H1 (cell line): ENCODE data around the gene NOXO1. TPM values are rescaled to one million over a fixed set of nuclear protein-coding genes. Genes with fewer than 3 reads are reported as not detected.

Experiments
- CTCF ChIA-PET: fragments of 300-600 bp; sonication (Branson Sonifier 250); formaldehyde crosslinking; loops from one replicate; lab custom pipeline; 2021; ENCODE audit not compliant: partially characterized antibody; lab: Charles Lee
- POLR2A ChIA-PET: fragments of 300-600 bp; sonication (Branson Sonifier 250); formaldehyde crosslinking; loops from one replicate; lab custom pipeline; 2021; ENCODE audit warnings: inconsistent platforms; ENCODE audit not compliant: partially characterized antibody; lab: Charles Lee
- DNase-seq, 2 experiments: peaks; one replicate each; pipeline versions ENCODE4 v3.0.0 to v3.0.0-alpha.2; 2010 to 2022; ENCODE audit warnings: low spot score in 2 of 2, low read depth in 1 of 2, mixed read lengths in 1 of 2
- FAIRE-seq: peaks from 2 replicates; lab custom pipeline; 2011; peaks lifted over from hg19 to GRCh38; lab: Jason Lieb, UNC
- H2AFZ ChIP-seq: 2 replicates; pipeline ENCODE4 v1.8.1; 2012; ENCODE audit warnings: low read length, inconsistent platforms
- H2AK5ac ChIP-seq: 2 replicates; pipeline ENCODE4 v1.6.1; 2013; ENCODE audit warnings: low read depth, low read length
- H2BK120ac ChIP-seq: replicated peaks from 2 replicates; pipeline ENCODE3; 2013; ENCODE audit warnings: low read depth, low read length, inconsistent platforms
- H2BK12ac ChIP-seq: 2 replicates; pipeline ENCODE4 v1.6.1; 2013; ENCODE audit warnings: low read depth, low read length
- H2BK15ac ChIP-seq: 2 replicates; pipeline ENCODE4 v1.6.1; 2013; ENCODE audit warnings: low read length
- H2BK20ac ChIP-seq: 2 replicates; pipeline ENCODE4 v1.6.1; 2013; ENCODE audit warnings: low read length
- H2BK5ac ChIP-seq: 2 replicates; pipeline ENCODE4 v1.6.1; 2013; ENCODE audit warnings: low read depth, low read length
- H3K14ac ChIP-seq: 2 replicates; pipeline ENCODE4 v1.6.1; 2013; ENCODE audit warnings: inconsistent platforms; ENCODE audit not compliant: insufficient read length
- H3K18ac ChIP-seq: 2 replicates; pipeline ENCODE4 v1.6.1; 2013; ENCODE audit warnings: low read length; ENCODE audit errors: extremely low read depth
- H3K23ac ChIP-seq: 2 replicates; pipeline ENCODE4 v1.6.1; 2013; ENCODE audit warnings: inconsistent platforms; ENCODE audit not compliant: insufficient read length
- H3K23me2 ChIP-seq: 2 replicates; pipeline ENCODE4 v1.6.1; 2013; ENCODE audit warnings: low read depth, low read length
- H3K27ac ChIP-seq: 2 replicates; pipeline ENCODE4 v1.6.1; 2011; ENCODE audit warnings: low read depth, low read length, inconsistent platforms
- H3K27me3 ChIP-seq, 4 experiments: replicated peaks in 1 of 4; 1 replicate in 1 of 4; 2 replicates in 3 of 4; pipeline versions ENCODE4 v1.6.1 to v1.8.1; 2011 to 2013; ENCODE audit warnings: low read length in 3 of 4, mild to moderate bottlenecking in 3 of 4, inconsistent platforms in 2 of 4, mixed read lengths in 2 of 4, moderate library complexity in 1 of 4; ENCODE audit not compliant: control insufficient read depth in 3 of 4, insufficient read depth in 3 of 4; ENCODE audit errors: extremely low read depth in 1 of 4
- H3K36me3 ChIP-seq, 4 experiments: 2 replicates each; pipeline versions ENCODE4 v1.6.1 to v1.8.1; 2011 to 2013; ENCODE audit warnings: mild to moderate bottlenecking in 4 of 4, low read length in 3 of 4, moderate library complexity in 2 of 4, control low read depth in 1 of 4, inconsistent platforms in 1 of 4; ENCODE audit not compliant: insufficient read depth in 4 of 4, control insufficient read depth in 2 of 4
- H3K4ac ChIP-seq: replicated peaks from 2 replicates; pipeline ENCODE3; 2013; ENCODE audit warnings: low read length, low read depth, mixed read lengths, inconsistent platforms; ENCODE audit not compliant: insufficient read length
- H3K4me1 ChIP-seq, 4 experiments: replicated peaks in 1 of 4; 1 replicate in 1 of 4; 2 replicates in 3 of 4; pipeline versions ENCODE4 v1.6.1 to v1.8.1; 2011 to 2013; ENCODE audit warnings: low read length in 3 of 4, inconsistent platforms in 2 of 4, mixed read lengths in 1 of 4; ENCODE audit not compliant: insufficient read depth in 4 of 4, control insufficient read depth in 3 of 4
- H3K4me2 ChIP-seq, 2 experiments: 2 replicates each; pipeline versions ENCODE4 v1.6.1 to v1.8.1; 2011 to 2013; ENCODE audit warnings: low read depth in 2 of 2, low read length in 2 of 2, control low read depth in 1 of 2, inconsistent platforms in 1 of 2, mild to moderate bottlenecking in 1 of 2; ENCODE audit not compliant: insufficient read depth in 1 of 2
- H3K4me3 ChIP-seq, 4 experiments: fragments of 200-600, 300-600 bp in 1 of 4; sonication (generic), shearing (Covaris generic), sonication (Bioruptor Twin) in 1 of 4; 2 replicates each; pipeline versions ENCODE4 v1.5.1 to v1.8.1; 2011 to 2016; ENCODE audit warnings: low read length in 4 of 4, low read depth in 3 of 4, control low read depth in 2 of 4, inconsistent platforms in 2 of 4, mild to moderate bottlenecking in 2 of 4, mixed read lengths in 1 of 4, moderate library complexity in 1 of 4; ENCODE audit not compliant: insufficient read depth in 2 of 4; ENCODE audit errors: extremely low read depth in 1 of 4
- H3K56ac ChIP-seq: replicated peaks from 2 replicates; pipeline ENCODE3; 2013; ENCODE audit warnings: low read depth, mild to moderate bottlenecking, mixed read lengths, low read length, inconsistent platforms; ENCODE audit not compliant: insufficient read length
- H3K79me1 ChIP-seq: 2 replicates; pipeline ENCODE4 v1.6.1; 2013; ENCODE audit warnings: low read depth, low read length, control low read depth
- H3K79me2 ChIP-seq, 2 experiments: 2 replicates each; pipeline versions ENCODE4 v1.6.1 to v1.8.1; 2012 to 2013; ENCODE audit warnings: low read length in 2 of 2, mild to moderate bottlenecking in 2 of 2, inconsistent platforms in 1 of 2; ENCODE audit not compliant: insufficient read depth in 2 of 2, control insufficient read depth in 1 of 2
- H3K9ac ChIP-seq, 4 experiments: replicated peaks in 1 of 4; 1 replicate in 1 of 4; 2 replicates in 3 of 4; pipeline versions ENCODE4 v1.6.1 to v1.8.1; 2011 to 2013; ENCODE audit warnings: low read depth in 3 of 4, low read length in 3 of 4, control low read depth in 2 of 4, mild to moderate bottlenecking in 2 of 4, moderate library complexity in 2 of 4, inconsistent platforms in 1 of 4; ENCODE audit errors: extremely low read depth in 1 of 4
- H3K9me3 ChIP-seq, 2 experiments: 2 replicates each; pipeline versions ENCODE4 v1.6.1 to v1.8.1; 2012 to 2013; ENCODE audit warnings: mild to moderate bottlenecking in 2 of 2, moderate library complexity in 2 of 2, control low read depth in 1 of 2, inconsistent platforms in 1 of 2, low read depth in 1 of 2, low read length in 1 of 2, mixed read lengths in 1 of 2; ENCODE audit not compliant: insufficient read depth in 2 of 2
- H4K20me1 ChIP-seq, 2 experiments: replicated peaks in 1 of 2; 2 replicates each; pipeline versions ENCODE3 to v1.8.1; 2011 to 2013; ENCODE audit warnings: inconsistent platforms in 2 of 2, low read length in 2 of 2, mild to moderate bottlenecking in 1 of 2; ENCODE audit not compliant: insufficient read depth in 2 of 2, control insufficient read depth in 1 of 2
- H4K5ac ChIP-seq: 2 replicates; pipeline ENCODE4 v1.6.1; 2013; ENCODE audit warnings: low read length, low read depth, mixed read lengths, inconsistent platforms; ENCODE audit not compliant: insufficient read length
- H4K8ac ChIP-seq: 2 replicates; pipeline ENCODE4 v1.8.0; 2013; ENCODE audit warnings: mild to moderate bottlenecking, moderate library complexity, low read length, inconsistent platforms; ENCODE audit not compliant: insufficient read depth; ENCODE audit errors: extremely low read depth
- H4K91ac ChIP-seq: replicated peaks from 2 replicates; pipeline ENCODE3; 2013; ENCODE audit warnings: low read length, mixed read lengths, inconsistent platforms; ENCODE audit not compliant: insufficient read length
- CTCF ChIP-seq, 3 experiments: IDR thresholded peaks; 1 replicate in 2 of 3; 2 replicates in 1 of 3; pipeline versions ENCODE4 v1.5.1 to v1.6.1; 2011; ENCODE audit warnings: low read length in 3 of 3, mild to moderate bottlenecking in 3 of 3, inconsistent platforms in 2 of 3, low read depth in 1 of 3, moderate library complexity in 1 of 3; ENCODE audit not compliant: insufficient read depth in 1 of 3; ENCODE audit errors: control extremely low read depth in 1 of 3
- FOSL1 ChIP-seq: IDR thresholded peaks from 2 replicates; pipeline ENCODE4 v1.6.1; 2011; ENCODE audit warnings: mild to moderate bottlenecking, low read depth, low read length, moderate library complexity; ENCODE audit not compliant: insufficient read depth
- GABPA ChIP-seq: IDR thresholded peaks from 2 replicates; pipeline ENCODE4 v1.6.1; 2011; ENCODE audit warnings: mild to moderate bottlenecking, low read length, moderate library complexity, borderline replicate concordance; ENCODE audit not compliant: insufficient read depth
- HDAC2 ChIP-seq, 2 experiments: fragments of 300-600 bp in 1 of 2; sonication (generic) in 1 of 2; IDR thresholded peaks; 2 replicates each; pipeline ENCODE4 v1.6.1; 2011 to 2012; ENCODE audit warnings: low read depth in 2 of 2, low read length in 2 of 2, mild to moderate bottlenecking in 2 of 2, moderate library complexity in 2 of 2, borderline replicate concordance in 1 of 2, inconsistent platforms in 1 of 2
- NANOG ChIP-seq: IDR thresholded peaks from 2 replicates; pipeline ENCODE4 v1.6.1; 2011; ENCODE audit warnings: low read length, low read depth, mild to moderate bottlenecking, inconsistent platforms; ENCODE audit not compliant: insufficient read depth, poor library complexity, severe bottlenecking
- NRF1 ChIP-seq: IDR thresholded peaks from 2 replicates; pipeline ENCODE4 v1.6.1; 2011; ENCODE audit warnings: mild to moderate bottlenecking, low read depth, low read length, improper control_type of control experiment
- PHF8 ChIP-seq: fragments of 200-600 bp; sonication (generic); conservative IDR thresholded peaks from 2 replicates; pipeline ENCODE4 v1.7.1; 2012; ENCODE audit warnings: low read depth, mild to moderate bottlenecking, inconsistent platforms, low read length, moderate library complexity
- WGBS, 2 experiments: shearing (Covaris generic) in 1 of 2; methylation state at CpG; one replicate each; pipeline versions ENCODE4 v1.1.6 to v1.1.7; 2013 to 2015; ENCODE audit warnings: low lambda C conversion rate in 2 of 2, mixed read lengths in 2 of 2, inconsistent platforms in 1 of 2, low coverage in 1 of 2, missing lambda C conversion rate in 1 of 2; ENCODE audit not compliant: insufficient replicate concordance in 2 of 2, insufficient coverage in 1 of 2, insufficient read length in 1 of 2; ENCODE audit errors: extremely low coverage in 1 of 2, missing lambda C conversion rate in 1 of 2; 5-methylcytosine and 5-hydroxymethylcytosine counted together
- polyA plus RNA-seq, 7 experiments: library from polyadenylated mRNA; depleted of rRNA in 3 of 7; stranded (reverse) in 5 of 7; unstranded in 2 of 7; fragments of >200 nt in 5 of 7; fragments of 200-250 nt in 2 of 7; gene quantifications; 1 replicate in 5 of 7; 2 replicates in 1 of 7; 4 replicates in 1 of 7; pipeline versions ENCODE4 v1.2.1 to v1.2.3, GENCODE V29; 2011 to 2013; ENCODE audit warnings: missing spikeins in 2 of 7, mixed read lengths in 2 of 7
- total RNA-seq: library from RNA; stranded (reverse); fragmentation: NEBNext Ultra II Directional; extraction: Animal tissue kit (Norgen Biotek cat#: 25700); gene quantifications from 2 replicates; pipeline ENCODE4 v1.2.1, GENCODE V29; 2021

NOXO1 gene
- total and polyA plus RNA-seq, 2 of the 8 experiments (the other 6 are each of a cell fraction or from before 2014, with no cell fraction given): 1.3 to 2.5 TPM

- no peak overlapping the region for H3K56ac ChIP-seq
- no peak overlapping the region for H3K4me3 ChIP-seq
- ChIA-PET POLR2A (interaction anchor here (1.1 to 11.7 kb wide), 4 partner anchors 14 to 119 kb away, joined by 3 to 336 read pairs (median 4); partner anchors contain the start of genes FAHD1, HAGH, NDUFB10 and RNF151), CTCF (interaction anchor here (0.7 to 2.9 kb wide), 18 partner anchors 11 to 204 kb away, joined by 3 to 14 read pairs (median 3); partner anchors contain the start of genes NDUFB10 and RPS2)
- no peak overlapping the region for H3K4me2 ChIP-seq
- H3K14ac ChIP-seq: no peak overlapping the region
- no peaks in the 10 kb centered on the region for H3K36me3 ChIP-seq
- 89% methylated on average over 19 of the region's 19 CpGs; no CpG with 5 or more reads in 1 of the 2 experiments for WGBS, 2 experiments
- peaks cover 6% of the 10 kb centered on the region; the same call in 1 of the 2 replicates for H3K23me2 ChIP-seq
- no peak overlapping the region for H3K27ac ChIP-seq
- no peaks in the 10 kb centered on the region for H3K9me3 ChIP-seq
- no peaks in the 10 kb centered on the region for H3K79me2 ChIP-seq
- H3K23ac ChIP-seq: no peak overlapping the region
- no peak overlapping the region for H3K9ac ChIP-seq
- H4K20me1 ChIP-seq: peaks cover 0 to 4% of the 10 kb centered on the region in 2 experiments
- no peak overlapping the region for H2BK120ac ChIP-seq
- 0 out of 2 replicates have a peak overlapping the region, but pooled peaks have one; percentile 78 for H4K8ac ChIP-seq
- DNase-seq: no peak
- peak overlapping the region; percentile 29; the same call in 1 of the 2 replicates for H2BK15ac ChIP-seq
- H2AK5ac ChIP-seq: no peak overlapping the region
- peaks cover 0 to 11% (median 6%) of the 10 kb centered on the region in 4 experiments; a peak in 5 of 7 replicates for H3K4me1 ChIP-seq
- no peak overlapping the region for H2BK5ac ChIP-seq
- H2BK12ac ChIP-seq: 0 out of 2 replicates have a peak overlapping the region, but pooled peaks have one; percentile 9
- H4K91ac ChIP-seq: no peak overlapping the region
- no peak overlapping the region for H3K4ac ChIP-seq
- peaks cover 0 to 2% (median 0%) of the 10 kb centered on the region in 4 experiments; a peak in 1 of 7 replicates for H3K27me3 ChIP-seq
- no peak for FAIRE-seq
- no peak overlapping the region for H4K5ac ChIP-seq
- no peak overlapping the region for H2BK20ac ChIP-seq
- H3K79me1 ChIP-seq: no peaks in the 10 kb centered on the region
- no peak overlapping the region for H2AFZ ChIP-seq
- no peak overlapping the region for H3K18ac ChIP-seq
- TF ChIP-seq NRF1 (no peak), HDAC2 (IDR thresholded peaks at IDR 0.05; ENCODE audit: borderline replicate concordance in 1 of 2, low read depth in 2 of 2, low read length in 2 of 2) (no peak), FOSL1 (no peak), PHF8 (no peak), CTCF (IDR thresholded peaks at IDR 0.05; ENCODE audit: control extremely low read depth in 1 of 3, insufficient read depth in 1 of 3, low read depth in 1 of 3, low read length in 3 of 3) (no peak), NANOG (no peak), GABPA (no peak)
These were observed 35.5 kb downstream of the NOXO1 start for GRCh38 chr16:1945559-1946391.
